Upper lobe of right lung (tissue), 1 donor: ENCODE results near the gene CHST5. TPM values are rescaled to one million over a fixed set of nuclear protein-coding genes. Genes with fewer than 3 reads are reported as not detected.

Experiments used
- ATAC-seq: fragments of 200-7000 bp; cut with Tn5 transposase; one replicate; pipeline ENCODE4 v1.9.1; 2020; ENCODE audit warnings: mild to moderate bottlenecking, moderate library complexity
- DNase-seq: peaks from one replicate; pipeline ENCODE4 v3.0.0-alpha.2; 2020
- H3K27ac ChIP-seq: fragments of 200-600 bp; one replicate; pipeline ENCODE4 v1.8.0; 2022
- H3K27me3 ChIP-seq: fragments of 200-600 bp; one replicate; pipeline ENCODE4 v1.8.0; 2022; ENCODE audit warnings: mild to moderate bottlenecking
- H3K36me3 ChIP-seq: fragments of 200-600 bp; one replicate; pipeline ENCODE4 v1.8.0; 2022
- H3K4me1 ChIP-seq: fragments of 200-600 bp; one replicate; pipeline ENCODE4 v1.8.0; 2022
- H3K4me3 ChIP-seq: fragments of 200-600 bp; one replicate; pipeline ENCODE4 v1.8.0; 2022; ENCODE audit warnings: mild to moderate bottlenecking
- H3K9me3 ChIP-seq: fragments of 200-600 bp; one replicate; pipeline ENCODE4 v1.8.0; 2022
- intact Hi-C: fragments of 100-400 bp; cut with DNase I; formaldehyde crosslinking; loops from one replicate; pipeline ENCODE4 v1.11.0; 2022
- total RNA-seq: library from RNA; stranded (reverse); fragmentation: NEBNext Ultra II Directional; extraction: Animal tissue kit (Norgen Biotek cat#: 25700); gene quantifications from one replicate; pipeline ENCODE4 v1.2.1, GENCODE V29; 2021
- TF ChIP-seq, protein P1 (sequence below): fragments of 200-600 bp; IDR thresholded peaks from one replicate; pipeline ENCODE4 v1.8.0; 2022; ENCODE audit warnings: antibody characterized with exemption
- donor health status: DM: no; HTN: yes; CAD: no; lungs with severe emphysema.

The CHST5 gene
- total RNA-seq, 1 donor from 2014 or later, result not detected

DNA sequence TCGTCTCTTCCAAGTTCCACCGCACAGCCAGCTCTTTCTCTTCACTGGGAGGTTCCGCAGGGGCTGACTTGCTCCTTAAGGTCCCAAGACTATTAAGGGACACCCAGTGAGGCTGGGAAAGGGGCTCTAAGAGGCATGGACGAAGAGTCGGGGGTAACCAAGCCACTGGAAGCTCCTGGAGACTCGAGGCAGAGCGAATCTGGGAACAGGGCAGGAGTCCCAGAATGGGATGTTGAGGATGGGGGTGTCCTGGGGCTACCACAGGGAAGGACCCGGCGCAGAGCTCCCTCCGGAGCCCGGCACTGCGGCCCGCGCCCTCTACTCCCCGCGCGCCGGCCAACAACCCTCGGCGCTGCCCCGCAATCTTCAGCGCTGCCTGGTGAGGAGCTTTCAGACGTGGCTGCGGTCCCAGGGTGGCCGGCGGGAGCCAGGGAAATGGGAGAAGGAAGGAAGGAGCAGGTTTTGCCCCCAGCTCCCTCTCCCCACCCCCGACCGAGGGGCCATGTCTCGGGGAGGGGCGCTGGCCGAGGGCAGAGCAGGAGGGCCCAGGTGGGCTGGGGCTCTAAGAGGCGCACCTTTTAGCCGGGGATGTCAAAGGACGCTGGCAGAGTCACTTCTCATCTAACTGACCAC is 581 bp downstream of the CHST5 start:
- no peaks in the 10 kb centered on the region for H3K4me1 ChIP-seq
- ATAC-seq, result no peak
- peak; percentile 48 for DNase-seq
- H3K4me3 ChIP-seq, result no peak overlapping the region
- TF ChIP-seq, protein P1, sequence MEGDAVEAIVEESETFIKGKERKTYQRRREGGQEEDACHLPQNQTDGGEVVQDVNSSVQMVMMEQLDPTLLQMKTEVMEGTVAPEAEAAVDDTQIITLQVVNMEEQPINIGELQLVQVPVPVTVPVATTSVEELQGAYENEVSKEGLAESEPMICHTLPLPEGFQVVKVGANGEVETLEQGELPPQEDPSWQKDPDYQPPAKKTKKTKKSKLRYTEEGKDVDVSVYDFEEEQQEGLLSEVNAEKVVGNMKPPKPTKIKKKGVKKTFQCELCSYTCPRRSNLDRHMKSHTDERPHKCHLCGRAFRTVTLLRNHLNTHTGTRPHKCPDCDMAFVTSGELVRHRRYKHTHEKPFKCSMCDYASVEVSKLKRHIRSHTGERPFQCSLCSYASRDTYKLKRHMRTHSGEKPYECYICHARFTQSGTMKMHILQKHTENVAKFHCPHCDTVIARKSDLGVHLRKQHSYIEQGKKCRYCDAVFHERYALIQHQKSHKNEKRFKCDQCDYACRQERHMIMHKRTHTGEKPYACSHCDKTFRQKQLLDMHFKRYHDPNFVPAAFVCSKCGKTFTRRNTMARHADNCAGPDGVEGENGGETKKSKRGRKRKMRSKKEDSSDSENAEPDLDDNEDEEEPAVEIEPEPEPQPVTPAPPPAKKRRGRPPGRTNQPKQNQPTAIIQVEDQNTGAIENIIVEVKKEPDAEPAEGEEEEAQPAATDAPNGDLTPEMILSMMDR, result no peak
- H3K36me3 ChIP-seq, result no peaks in the 10 kb centered on the region
- intact Hi-C loops, result no loop called here
- H3K27me3 ChIP-seq, result no peaks in the 10 kb centered on the region
- H3K9me3 ChIP-seq, result no peaks in the 10 kb centered on the region
- H3K27ac ChIP-seq, result no peak overlapping the region

- intact Hi-C loops, result no loop called here
- ATAC-seq (no peak), DNase-seq (peak; percentile 48)
- no peaks in the 10 kb centered on the region for H3K27me3 ChIP-seq
- TF ChIP-seq, protein P1, result no peak
- H3K36me3 ChIP-seq, result no peaks in the 10 kb centered on the region
- H3K4me1 ChIP-seq, result no peaks in the 10 kb centered on the region
- H3K9me3 ChIP-seq, result no peaks in the 10 kb centered on the region
- H3K27ac ChIP-seq, result no peak overlapping the region
- no peak overlapping the region for H3K4me3 ChIP-seq
Measured at GRCh38 chr16:75534560-75535205, 1.2 kb downstream of the CHST5 start.

DNA sequence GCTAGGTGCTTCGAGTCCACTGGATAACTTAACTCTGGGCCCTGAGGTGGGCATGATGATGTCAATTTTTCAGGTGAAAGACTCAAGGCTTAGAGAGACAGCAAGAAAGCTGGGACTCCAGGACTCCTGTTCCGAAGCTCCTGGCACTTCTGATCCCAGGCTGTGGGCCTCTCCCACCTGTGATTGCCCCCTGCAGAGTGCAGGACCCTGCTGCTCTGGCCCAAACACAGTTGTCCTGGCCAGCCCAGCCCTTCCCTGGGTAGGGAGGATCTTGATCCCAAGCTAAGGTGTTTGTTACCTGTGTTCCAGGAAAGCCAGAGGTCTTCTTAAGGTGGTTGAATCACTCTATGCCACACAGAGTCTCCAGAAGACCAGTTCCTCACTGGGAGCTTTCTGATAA is 3.1 kb downstream of the CHST5 start:
- DNase-seq, result peak; percentile 16

GRCh38 chr16:75532142-75532765 is 3.7 kb downstream of the CHST5 start:
- TF ChIP-seq, protein P1, result no peak

More for the DNA sequence above, 3.1 kb downstream of the CHST5 start:
- ATAC-seq, result no peak
- Histone ChIP-seq H3K4me3 (no peak overlapping the region), H3K27ac (no peak overlapping the region), H3K27me3 (no peaks in the 10 kb centered on the region), H3K9me3 (no peaks in the 10 kb centered on the region), H3K4me1 (no peaks in the 10 kb centered on the region), H3K36me3 (no peaks in the 10 kb centered on the region)
- intact Hi-C loops, result no loop called here
- TF ChIP-seq, protein P1, result no peak

DNA sequence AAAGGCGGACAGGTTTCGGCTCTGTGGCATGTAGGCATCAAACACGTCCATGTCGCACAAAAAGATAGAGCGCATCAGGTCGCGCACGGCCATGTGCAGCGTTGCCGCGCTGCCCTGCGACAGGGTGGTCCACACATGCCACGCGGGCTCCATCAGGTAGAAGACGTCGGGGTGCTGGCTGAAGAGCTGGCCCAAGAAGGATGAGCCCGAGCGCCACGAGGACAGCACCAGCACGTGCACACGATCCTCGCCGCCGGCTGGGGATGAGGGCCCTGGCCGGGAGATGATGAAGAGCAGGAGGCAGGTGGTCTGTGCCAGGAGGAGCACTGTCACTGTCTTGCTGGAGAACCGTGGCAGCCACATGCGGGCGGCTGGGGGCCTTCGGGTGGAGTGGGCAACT is 5.9 kb downstream of the CHST5 start:
- intact Hi-C loops, result no loop called here
- no peak overlapping the region for H3K27ac ChIP-seq
- peak; percentile 6 for ATAC-seq
- H3K27me3 ChIP-seq, result no peaks in the 10 kb centered on the region
- no peaks in the 10 kb centered on the region for H3K36me3 ChIP-seq
- H3K4me3 ChIP-seq, result no peak overlapping the region
- no peaks in the 10 kb centered on the region for H3K9me3 ChIP-seq
- TF ChIP-seq, protein P1, result no peak
- DNase-seq, result peak; percentile 45
- no peaks in the 10 kb centered on the region for H3K4me1 ChIP-seq

More at GRCh38 chr16:75532142-75532765, 3.7 kb downstream of the CHST5 start:
- Histone ChIP-seq H3K9me3 (no peaks in the 10 kb centered on the region), H3K4me3 (no peak overlapping the region), H3K27ac (no peak overlapping the region), H3K27me3 (no peaks in the 10 kb centered on the region), H3K4me1 (no peaks in the 10 kb centered on the region), H3K36me3 (no peaks in the 10 kb centered on the region)
- intact Hi-C loops, result no loop called here
- DNase-seq (peak; percentile 40), ATAC-seq (no peak)
